Kidney glomerular epithelial cell (primary cell): ENCODE measurements around the gene PAPPA.

ENCODE experiments used
- DNase-seq: peaks from one replicate; lab custom pipeline; 2025; lab: John Stamatoyannopoulos, UW

PAPPA gene

GRCh38 chr9:116275418-116276195 is 122.0 kb downstream of the PAPPA start:
- DNase-seq: peak; percentile 43

- DNase-seq: no peak
These were observed 122.6 kb downstream of the PAPPA start for GRCh38 chr9:116276196-116276493.

- DNase-seq: no peak
These were observed 123.1 kb downstream of the PAPPA start for GRCh38 chr9:116276651-116277121.

GRCh38 chr9:116278326-116278725 is 124.7 kb downstream of the PAPPA start:
- DNase-seq: no peak

GRCh38 chr9:116279230-116279629 is 125.6 kb downstream of the PAPPA start:
- no peak for DNase-seq

- no peak for DNase-seq
These were observed 126.9 kb downstream of the PAPPA start for GRCh38 chr9:116280529-116280928.

GRCh38 chr9:116282597-116282996 is 129.0 kb downstream of the PAPPA start:
- no peak for DNase-seq

GRCh38 chr9:116284518-116284917 is 130.9 kb downstream of the PAPPA start:
- DNase-seq: no peak

- no peak for DNase-seq
These were observed 131.7 kb downstream of the PAPPA start for GRCh38 chr9:116285320-116285719.

- DNase-seq: no peak
These were observed 132.7 kb downstream of the PAPPA start for GRCh38 chr9:116286297-116286696.

GRCh38 chr9:116287721-116288120 is 134.1 kb downstream of the PAPPA start:
- DNase-seq: no peak

- peak; percentile 23 for DNase-seq
These were observed 135.1 kb downstream of the PAPPA start for GRCh38 chr9:116288658-116289057.

- DNase-seq: no peak
These were observed 143.8 kb downstream of the PAPPA start for GRCh38 chr9:116297346-116297745.

- no peak for DNase-seq
These were observed 144.7 kb downstream of the PAPPA start for GRCh38 chr9:116298249-116298648.

- DNase-seq: no peak
These were observed 145.3 kb downstream of the PAPPA start for GRCh38 chr9:116298878-116299391.

GRCh38 chr9:116300360-116300870 is 146.8 kb downstream of the PAPPA start:
- no peak for DNase-seq

- no peak for DNase-seq
These were observed 149.7 kb downstream of the PAPPA start for GRCh38 chr9:116303270-116303669.

GRCh38 chr9:116303886-116304538 is 150.4 kb downstream of the PAPPA start:
- DNase-seq: no peak

GRCh38 chr9:116304761-116305160 is 151.2 kb downstream of the PAPPA start:
- DNase-seq: no peak

GRCh38 chr9:116308076-116308475 is 154.5 kb downstream of the PAPPA start:
- DNase-seq: no peak

GRCh38 chr9:116309900-116310611 is 156.5 kb downstream of the PAPPA start:
- DNase-seq: no peak

GRCh38 chr9:116312221-116312620 is 158.6 kb downstream of the PAPPA start:
- DNase-seq: no peak

- no peak for DNase-seq
These were observed 160.0 kb downstream of the PAPPA start for GRCh38 chr9:116313638-116314037.
